Putamen (tissue), 1 donor: ENCODE results near the gene BAZ1B.
"Not testable (repeated sequence)": the region's sequence is repeated elsewhere in the genome, so short reads cannot be mapped to it uniquely, and the experiment has no call there.

Experiments used
- DNase-seq: peaks from one replicate; pipeline ENCODE4 v3.0.0-alpha.2; 2016; ENCODE audit warnings: low spot score

BAZ1B gene

DNA sequence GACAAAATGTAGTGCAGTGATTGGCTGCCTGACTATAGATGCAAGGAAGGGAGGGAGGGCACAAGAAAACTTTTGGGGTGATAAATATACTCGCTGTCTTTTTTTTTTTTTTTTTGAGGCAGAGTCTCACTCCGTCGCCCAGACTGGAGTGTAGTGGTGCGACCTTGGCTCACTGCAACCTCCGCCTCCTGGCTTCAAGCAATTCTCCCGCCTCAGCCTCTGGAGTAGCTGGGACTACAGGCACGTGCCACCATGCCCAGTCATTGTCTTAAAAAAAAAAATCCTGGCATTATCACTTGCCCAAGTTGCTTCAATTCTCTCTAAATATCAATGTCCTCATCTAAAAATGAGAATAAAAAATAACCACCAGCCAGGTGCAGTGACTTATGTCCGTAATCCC, 96.1 kb downstream of the BAZ1B start:
- DNase-seq: no peak

DNA sequence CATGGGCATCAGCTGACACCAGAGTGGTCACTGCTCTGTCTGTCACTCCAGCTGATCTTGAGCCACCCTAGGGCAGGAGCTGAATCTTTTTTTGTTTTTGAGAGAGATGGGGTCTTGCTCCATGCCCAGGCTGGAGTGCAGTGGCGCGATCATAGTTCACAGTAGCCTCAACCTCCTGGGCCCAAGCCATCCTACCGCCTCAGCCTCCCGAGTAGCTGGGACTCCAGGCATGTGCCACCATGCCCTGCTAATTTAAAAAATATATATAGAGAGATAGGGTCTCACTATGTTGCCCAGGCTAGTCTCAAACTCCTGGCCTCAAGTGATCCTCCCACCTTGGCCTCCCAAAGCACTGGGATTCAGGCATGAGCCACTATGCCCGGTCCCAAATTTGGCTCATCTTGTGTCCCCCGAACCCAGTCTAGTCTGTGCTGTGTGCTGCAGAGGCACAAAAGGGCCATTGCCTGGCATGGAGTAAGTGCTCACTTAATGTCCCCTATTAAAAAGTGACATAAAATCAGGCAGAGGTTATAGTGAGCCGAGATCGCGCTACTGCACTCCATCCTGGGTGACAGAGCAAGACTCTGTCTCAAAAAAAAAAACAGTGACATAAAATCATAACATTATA, 96.6 kb downstream of the BAZ1B start:
- DNase-seq: no peak

DNA sequence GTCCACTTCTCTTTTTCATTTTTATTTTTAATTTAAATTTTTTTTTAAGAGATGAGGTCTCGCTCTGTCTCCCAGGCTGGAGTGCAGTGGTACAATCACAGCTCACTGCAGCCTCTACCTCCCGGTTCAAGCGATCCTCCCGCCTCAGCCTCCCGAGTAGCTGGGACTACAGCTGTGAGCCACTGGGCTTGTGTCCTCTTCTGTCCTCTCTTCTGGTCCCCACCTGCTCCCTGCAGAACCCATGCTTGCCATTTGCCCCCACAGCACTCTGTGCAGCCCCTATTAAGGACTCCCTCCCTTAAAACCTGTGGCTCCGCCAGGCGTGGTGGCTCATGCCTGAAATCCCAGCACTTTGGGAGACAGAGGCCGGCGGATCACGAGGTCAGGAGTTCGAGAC, 97.6 kb downstream of the BAZ1B start:
- no peak for DNase-seq

DNA sequence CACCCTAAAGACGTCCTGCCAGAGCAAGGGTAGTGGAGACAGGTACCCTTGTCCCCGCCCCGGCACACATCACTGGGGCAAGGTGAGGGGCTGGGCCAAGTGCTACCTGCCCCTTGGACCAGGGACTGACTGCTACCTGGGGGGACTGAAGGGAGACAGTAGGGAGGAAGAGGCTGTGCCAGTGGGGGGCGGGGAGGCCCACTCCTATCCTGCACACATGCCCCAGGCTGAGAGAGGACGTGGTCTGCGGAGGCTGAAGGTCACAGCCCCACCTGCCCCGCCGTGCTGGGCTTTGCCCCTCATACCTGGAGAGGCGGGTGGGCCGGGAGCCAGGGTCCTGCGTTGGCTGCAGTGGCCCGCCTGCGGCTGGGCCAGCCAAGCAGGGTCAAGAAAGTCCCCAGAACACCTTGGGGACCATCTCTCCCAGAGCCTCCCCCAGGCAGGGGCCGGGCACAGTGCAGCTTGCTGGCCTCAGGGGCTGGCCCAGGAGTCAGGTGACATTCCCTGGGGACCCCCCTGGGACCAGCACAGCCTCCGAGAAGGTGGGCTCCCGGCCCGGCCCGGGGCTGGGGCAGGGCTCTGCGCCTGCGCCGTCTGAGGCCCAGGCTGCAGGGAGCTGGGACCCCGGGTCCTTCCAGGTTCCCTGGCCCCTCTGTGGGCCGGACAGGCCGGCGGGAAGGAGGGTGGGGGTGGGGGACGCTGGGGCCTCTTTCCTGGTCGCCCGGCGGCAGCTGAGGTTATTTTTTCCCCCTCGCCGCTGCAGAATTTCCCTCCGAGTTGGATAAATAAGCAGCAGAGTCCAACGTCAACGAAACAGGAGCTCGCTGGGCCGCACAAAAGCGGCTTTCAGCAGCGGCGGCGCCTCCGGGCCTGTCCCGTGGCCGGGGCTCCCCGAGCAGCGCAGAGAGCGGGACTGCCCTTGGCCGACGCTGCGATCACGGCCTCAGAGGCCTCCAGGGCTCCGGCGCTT, 98.3 kb downstream of the BAZ1B start:
- peak; percentile 42 for DNase-seq

DNA sequence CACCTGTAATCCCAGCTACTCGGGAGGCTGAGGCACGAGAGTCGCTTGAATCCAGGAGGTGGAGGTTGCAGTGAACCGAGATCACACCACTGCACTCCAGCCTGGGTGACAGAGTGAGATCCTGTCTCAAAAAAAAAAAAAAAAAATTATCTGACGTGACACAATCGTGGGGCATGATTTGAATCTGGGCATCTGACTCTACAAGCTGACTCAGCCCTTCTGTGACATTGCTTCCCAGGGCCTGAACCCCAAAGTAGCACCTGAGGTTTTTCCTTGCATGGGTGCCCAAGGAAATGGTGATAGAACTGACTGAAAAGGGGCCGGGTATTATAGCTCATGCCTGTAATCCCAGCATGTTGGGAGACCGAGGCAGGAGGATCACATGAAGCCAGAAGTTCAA, 101.5 kb downstream of the BAZ1B start:
- DNase-seq: not testable (repeated sequence)

DNA sequence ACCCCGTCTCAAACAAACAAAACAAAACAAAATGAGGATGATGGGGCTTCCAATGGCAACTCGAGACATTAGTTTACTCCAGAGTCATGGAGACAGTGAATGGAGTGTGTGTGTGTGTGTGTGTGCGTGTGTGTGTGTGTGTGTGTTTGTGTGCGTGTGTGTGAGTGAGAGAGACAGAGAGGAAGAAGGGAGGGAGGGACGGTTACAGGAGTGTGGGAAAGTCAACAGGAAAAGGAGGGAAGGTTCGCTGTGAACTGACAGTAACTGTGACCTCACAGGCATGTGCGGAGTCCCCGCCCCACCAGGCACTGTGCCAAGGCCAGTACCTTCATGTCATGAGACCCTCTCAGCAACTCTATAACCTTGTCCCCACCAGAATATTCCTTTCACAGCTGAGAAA, 102.1 kb downstream of the BAZ1B start:
- DNase-seq: not testable (repeated sequence)

DNA sequence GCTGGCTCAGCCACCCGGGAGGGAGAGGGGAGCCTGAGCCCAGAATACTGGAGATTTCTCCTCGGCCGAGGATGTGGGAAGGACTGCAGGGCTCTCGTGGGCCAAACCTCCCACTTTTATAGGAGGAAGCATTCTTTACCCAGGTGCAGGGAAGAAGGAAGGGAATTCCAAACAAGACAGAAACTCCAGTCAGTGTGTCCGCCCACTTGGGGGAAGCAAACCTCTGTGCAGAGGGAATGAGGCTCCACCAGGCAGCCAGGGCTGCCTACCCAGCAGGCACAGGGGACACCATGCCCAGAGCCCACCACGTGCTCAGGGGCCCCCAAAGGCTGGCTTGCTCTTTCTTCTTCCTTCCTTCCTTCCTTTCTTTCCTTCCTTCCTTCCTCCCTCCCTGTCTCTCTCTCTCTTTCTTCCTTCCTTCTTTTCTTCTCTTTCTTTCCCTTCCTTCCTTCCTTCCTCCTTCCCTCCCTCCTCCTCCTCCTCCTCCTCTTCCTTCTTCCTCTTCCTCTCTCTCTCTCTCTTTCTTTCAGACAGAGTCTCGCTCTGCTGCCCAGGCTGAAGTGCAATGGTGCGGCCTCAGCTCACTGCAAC, 103.9 kb downstream of the BAZ1B start:
- no peak for DNase-seq

DNA sequence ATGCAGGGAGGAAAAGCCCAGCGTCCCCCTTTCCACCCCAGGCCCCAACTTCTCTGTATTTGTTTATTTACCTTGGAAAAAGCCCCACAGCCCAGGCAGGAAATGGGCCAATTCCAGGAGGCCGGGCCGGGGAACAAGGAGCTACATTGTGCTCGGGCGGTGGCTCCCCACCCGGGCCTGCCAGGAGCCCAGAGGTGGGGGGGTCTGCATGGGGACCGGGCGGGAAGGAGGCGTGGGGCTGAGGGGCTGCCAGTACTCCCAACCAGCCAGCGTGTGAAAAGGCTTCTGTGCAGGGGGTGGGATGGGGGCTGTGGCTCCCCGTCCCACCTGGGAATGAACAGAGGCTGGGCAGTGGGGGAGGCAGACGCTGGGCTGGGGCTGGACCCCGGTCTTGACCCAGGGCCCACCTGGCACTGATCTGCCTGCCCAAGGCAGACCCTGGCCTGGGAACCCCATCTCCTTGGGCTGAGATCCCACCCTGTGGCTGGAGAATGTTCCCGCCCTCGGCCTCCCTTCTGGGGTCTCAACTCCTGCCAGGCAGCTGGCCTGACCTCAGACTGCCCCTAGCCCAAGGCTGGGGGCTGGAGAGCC, 111.5 kb downstream of the BAZ1B start:
- DNase-seq: peak; percentile 49

DNA sequence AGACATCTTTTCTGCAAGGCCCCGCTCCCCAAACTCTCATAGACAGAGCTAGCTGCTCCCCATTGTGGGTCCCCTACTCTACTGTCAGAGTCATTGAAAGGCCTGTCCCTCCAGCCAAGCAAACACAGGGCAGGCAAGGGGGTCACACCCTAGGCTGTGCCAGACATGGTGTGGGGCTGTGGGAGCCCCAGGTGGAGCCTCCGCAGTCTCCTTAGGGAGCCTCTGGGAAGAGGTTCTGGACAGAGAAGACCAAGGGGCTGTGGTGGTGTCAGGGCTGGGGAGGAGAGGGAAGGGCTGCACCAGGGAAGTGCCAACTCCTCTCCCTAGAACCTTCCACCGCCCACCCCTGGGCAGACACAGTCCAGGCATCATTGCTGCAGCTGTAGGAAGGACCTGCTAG, 117.2 kb downstream of the BAZ1B start:
- DNase-seq: not testable (repeated sequence)

DNA sequence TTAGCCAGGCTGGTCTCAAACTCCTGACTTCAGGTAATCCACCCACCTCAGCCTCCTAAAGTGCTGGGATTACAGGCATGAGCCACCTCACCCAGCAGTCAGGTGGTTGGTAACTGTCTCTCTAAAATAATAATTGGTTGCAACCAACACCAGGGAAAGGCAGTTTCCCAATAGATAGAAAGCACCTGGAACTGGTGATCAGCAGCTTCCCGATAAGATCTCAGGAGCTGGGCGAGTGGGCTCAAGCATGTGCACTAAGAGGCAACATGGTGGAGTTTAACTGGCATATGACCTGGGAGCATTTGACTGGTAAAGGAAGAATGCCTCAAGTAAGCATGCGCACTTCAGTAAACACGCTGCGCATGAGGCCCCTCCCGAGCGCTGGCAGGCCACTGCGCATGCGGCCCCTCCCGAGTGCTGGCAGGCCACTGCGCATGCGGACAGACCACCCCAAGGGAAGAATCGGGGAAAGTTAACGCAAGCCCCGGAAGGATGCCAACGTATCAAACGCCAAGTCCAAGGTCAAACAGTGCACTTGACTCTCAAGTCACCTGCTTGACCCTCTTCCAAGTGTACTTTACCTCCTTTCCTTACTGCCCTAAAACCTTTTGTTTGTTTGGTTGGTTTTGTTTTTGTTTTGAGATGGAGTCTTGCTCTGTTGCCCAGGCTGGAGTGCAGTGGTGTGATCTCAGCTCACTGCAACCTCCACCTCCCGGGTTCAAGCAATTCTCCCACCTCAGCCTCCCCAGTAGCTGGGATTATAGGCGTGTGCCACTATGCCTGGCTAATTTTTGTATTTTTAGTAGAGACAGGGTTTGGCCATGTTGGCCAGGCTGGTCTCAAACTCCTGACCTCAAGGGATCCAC, 122.7 kb downstream of the BAZ1B start:
- peak; percentile 34 for DNase-seq

DNA sequence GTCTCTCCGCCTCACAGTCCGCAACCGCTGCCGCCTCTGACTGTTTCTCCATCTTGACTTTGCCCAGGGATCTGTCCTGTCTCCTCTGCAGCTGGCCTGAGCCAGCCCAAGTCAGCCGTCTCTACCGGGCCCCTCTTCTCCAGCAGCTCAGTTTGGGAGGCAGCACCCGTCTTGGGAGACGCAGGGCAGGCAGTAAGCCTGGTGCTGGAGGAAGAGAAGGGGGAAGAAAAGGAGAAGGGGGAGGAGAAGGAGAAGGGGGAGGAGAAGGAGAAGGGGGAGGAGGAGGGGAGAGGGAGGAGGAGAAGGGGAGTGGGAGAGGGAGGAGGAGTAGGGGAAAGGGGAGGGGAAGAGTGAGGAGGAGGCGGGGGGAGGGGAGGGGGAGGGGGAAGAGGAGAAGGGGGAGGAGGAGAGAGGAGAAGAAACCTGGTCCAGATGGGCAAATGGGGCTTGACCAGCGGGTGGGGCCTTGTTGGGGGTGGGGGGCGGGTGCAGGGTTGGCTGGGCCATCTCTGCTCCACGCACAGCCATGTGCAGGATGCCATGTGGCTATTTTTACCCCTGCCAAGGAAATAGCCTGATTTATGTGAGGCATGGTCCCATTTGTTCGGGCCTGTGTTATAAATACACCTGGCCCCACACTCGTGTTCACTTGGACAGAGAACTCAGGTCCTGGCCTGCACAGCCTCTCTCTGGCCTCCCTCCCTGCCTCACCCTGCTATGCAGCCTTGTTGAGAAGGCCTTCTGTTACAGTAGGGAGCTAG, 124.4 kb downstream of the BAZ1B start:
- no peak for DNase-seq

DNA sequence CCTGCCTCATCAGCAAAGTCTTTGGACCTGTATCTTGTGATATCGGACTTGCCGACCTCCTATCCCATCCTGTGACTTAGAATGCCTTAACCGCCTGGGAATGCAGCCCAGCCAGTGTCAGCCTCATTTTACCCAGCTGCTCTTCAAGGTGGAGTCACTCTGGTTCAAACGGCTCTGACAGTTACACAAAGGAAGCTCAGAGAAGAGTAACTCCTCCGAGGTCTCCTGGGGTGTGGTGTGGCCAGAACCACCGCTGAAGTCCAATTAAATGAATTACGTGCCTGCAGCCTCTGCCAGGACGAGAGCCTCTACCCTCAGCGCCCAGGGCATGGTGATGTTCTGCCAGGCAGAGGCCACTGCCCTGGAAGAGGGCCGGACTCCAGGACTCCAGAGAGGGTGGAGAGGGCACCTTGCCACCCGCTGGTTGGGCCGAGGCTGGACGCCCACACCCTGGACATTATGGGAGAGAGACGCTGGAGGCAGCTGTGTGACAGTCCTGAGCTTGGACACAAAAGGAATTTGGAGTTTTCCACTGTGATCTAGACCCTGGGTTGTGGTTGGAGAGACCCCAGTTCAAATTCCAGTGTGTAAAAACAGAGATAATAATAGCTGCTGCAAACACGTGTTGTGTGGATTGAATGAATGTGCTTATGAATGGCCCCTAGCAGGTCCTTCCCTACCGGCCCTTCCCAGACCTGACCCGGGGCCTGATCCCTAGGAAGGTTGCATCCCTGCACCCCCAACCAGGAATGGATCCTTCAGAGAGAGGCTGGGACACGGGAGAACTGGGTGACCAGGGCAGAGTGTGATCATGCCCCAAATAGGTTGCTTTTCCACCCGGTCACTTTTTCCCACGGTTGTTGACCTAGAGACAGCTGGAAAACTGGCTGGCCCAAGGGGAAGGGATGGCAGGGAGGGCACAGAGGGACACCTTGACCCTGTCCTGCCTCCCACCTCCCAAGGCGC, 126.3 kb downstream of the BAZ1B start:
- DNase-seq: no peak

DNA sequence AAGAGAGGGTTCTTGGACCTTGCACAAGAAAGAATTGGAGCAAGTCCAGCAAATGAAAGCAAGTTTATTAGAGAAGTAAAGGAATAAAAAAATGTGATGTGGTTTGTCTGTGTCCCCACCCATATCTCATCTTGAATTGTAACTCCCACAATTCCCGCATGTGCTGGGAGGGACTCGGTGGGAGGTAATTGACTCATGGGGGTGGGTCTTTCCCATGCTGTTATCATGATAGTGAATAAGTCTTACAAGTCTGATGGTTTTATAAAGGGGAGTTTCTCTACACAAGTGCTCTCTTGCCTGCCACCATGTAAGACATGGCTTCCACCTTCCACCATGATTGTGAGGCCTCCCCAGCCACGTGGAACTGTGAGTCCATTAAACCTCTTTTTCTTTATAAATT, 127.7 kb downstream of the BAZ1B start:
- DNase-seq: no peak

DNA sequence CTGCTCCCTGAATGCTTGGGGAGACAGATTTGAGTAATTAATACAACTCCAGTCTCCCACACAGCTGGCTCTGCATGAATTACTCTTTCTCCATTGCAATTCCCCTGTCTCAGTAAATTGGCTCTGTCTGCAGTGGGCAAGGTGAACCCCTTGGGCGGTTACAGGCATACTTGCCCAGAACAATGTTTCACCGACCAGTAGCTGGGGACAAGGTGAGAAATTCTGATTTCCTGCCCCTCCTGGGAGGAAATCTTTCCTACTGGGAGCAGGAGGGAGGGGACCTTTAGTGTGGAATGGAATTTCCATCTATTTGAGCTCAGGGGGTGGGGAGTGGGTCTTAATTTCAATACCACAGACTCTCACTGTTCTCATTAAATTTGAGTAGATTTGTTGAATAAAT, 130.7 kb downstream of the BAZ1B start:
- DNase-seq: no peak
